Peyer's patch (tissue), 4 donors: Measurements from ENCODE around the gene ZNF318. TPM values are rescaled to one million over a fixed set of nuclear protein-coding genes. Genes with fewer than 3 reads are reported as not detected.
A peak's percentile ranks its signal among the peaks of the same experiment; 100 is the strongest.

Experiments
- DNase-seq, 3 donors: peaks; one replicate each; pipeline ENCODE4 v3.0.0-alpha.2; 2017 to 2019
- H3K27ac ChIP-seq, 4 donors: fragments of 200-600 bp; sonication (generic); one replicate each; pipeline ENCODE4 v1.5.1; 2016 to 2019
- H3K27me3 ChIP-seq, 2 donors: fragments of 200-600 bp; sonication (generic); one replicate each; pipeline ENCODE4 v1.5.1; 2019
- H3K36me3 ChIP-seq, 3 donors: fragments of 200-600 bp; sonication (generic); one replicate each; pipeline ENCODE4 v1.5.1; 2016 to 2019
- H3K4me1 ChIP-seq, 4 donors: fragments of 200-600 bp; sonication (generic); one replicate each; pipeline ENCODE4 v1.5.1; 2016 to 2019
- H3K4me3 ChIP-seq, 4 donors: fragments of 200-600 bp; sonication (generic); 1 replicate in 3 of 4; 2 replicates in 1 of 4; pipeline ENCODE4 v1.5.1; 2016 to 2019; ENCODE audit warnings: mild to moderate bottlenecking in 1 of 4
- H3K9me3 ChIP-seq, 4 donors: fragments of 200-600 bp; sonication (generic); one replicate each; pipeline ENCODE4 v1.5.1; 2016 to 2019; ENCODE audit warnings: mild to moderate bottlenecking in 1 of 4
- POLR2A ChIP-seq, 2 donors: fragments of 450-650 bp; IDR thresholded peaks; one replicate each; pipeline ENCODE4 v1.5.1; 2017; ENCODE audit warnings: antibody characterized with exemption in 2 of 2, mild to moderate bottlenecking in 2 of 2, moderate library complexity in 2 of 2
- total RNA-seq, 4 donors: library from RNA; depleted of rRNA; stranded (reverse); fragments of >200 nt; gene quantifications; one replicate each; pipeline ENCODE4 v1.1.0, GENCODE V29; 2016
- TF ChIP-seq, protein P1 (sequence below), 6 experiments: fragments of 450-650 bp in 4 of 6; fragments of 200-600 bp in 2 of 6; sonication (generic) in 1 of 6; IDR thresholded peaks; one replicate each; pipeline ENCODE4 v1.5.1; 2017 to 2019; ENCODE audit warnings: antibody characterized with exemption in 6 of 6, mild to moderate bottlenecking in 3 of 6, moderate library complexity in 1 of 6

Gene ZNF318
- total RNA-seq, 4 donors from 2014 or later, result 16.6 to 42.9 (median 24.5) TPM

DNA sequence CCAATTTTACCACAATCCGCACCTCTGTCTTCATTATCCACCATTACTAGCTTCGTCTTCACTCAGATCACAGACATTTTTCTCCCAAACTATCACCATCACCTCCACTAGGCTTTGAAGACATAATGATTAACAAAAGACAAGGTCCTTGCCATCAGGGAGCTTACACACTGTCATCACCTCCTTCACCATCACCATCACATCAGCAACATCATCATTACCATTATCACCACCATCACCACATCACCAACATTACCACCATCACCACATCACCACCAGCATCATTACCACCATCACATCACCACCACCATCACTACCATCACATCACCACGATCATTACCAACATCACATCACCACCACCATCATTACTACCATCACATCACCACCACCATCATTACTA, 75.7 kb downstream of the ZNF318 start:
- no peak for DNase-seq
- no peaks in the 10 kb centered on the region for H3K9me3 ChIP-seq
- H3K4me3 ChIP-seq, result no peak overlapping the region
- no peaks in the 10 kb centered on the region for H3K36me3 ChIP-seq
- H3K27ac ChIP-seq, result no peak overlapping the region
- H3K4me1 ChIP-seq, result peaks cover 0 to 7% (median 0%) of the 10 kb centered on the region in 4 donors
- TF ChIP-seq POLR2A (IDR thresholded peaks at IDR 0.05), result no peak
- TF ChIP-seq, protein P1, sequence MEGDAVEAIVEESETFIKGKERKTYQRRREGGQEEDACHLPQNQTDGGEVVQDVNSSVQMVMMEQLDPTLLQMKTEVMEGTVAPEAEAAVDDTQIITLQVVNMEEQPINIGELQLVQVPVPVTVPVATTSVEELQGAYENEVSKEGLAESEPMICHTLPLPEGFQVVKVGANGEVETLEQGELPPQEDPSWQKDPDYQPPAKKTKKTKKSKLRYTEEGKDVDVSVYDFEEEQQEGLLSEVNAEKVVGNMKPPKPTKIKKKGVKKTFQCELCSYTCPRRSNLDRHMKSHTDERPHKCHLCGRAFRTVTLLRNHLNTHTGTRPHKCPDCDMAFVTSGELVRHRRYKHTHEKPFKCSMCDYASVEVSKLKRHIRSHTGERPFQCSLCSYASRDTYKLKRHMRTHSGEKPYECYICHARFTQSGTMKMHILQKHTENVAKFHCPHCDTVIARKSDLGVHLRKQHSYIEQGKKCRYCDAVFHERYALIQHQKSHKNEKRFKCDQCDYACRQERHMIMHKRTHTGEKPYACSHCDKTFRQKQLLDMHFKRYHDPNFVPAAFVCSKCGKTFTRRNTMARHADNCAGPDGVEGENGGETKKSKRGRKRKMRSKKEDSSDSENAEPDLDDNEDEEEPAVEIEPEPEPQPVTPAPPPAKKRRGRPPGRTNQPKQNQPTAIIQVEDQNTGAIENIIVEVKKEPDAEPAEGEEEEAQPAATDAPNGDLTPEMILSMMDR (IDR thresholded peaks at IDR 0.05), result no peak
- no peaks in the 10 kb centered on the region for H3K27me3 ChIP-seq

DNA sequence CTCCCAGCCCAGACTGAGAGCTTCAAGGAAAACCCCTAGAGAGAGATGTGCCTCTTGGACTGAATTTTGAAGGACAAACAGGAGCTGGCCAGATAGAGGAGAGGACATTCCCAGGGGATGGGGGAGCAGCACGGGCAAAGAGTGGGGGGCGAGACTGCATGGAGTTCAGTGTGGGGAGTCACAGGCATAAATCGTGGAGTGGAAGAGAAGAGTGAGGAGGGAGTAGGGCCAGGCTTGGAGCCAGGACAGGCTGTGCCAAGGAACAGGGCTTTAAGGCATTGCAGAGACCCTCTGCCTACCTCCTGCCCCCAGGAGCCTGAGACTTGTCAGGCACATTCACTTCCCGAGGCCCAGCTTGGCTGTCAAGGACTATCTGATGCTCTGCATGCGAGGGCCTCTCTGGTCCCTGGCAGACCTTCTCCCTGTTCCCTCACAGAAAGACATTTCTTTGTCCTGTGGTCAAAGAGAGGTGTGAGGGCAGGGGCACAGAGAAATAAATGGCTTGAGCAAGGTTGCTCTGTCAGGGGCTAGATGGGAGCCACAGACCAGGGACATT, 76.6 kb downstream of the ZNF318 start:
- no peak for TF ChIP-seq POLR2A (IDR thresholded peaks at IDR 0.05)
- TF ChIP-seq, protein P1 (IDR thresholded peaks at IDR 0.05), result no peak
- H3K4me3 ChIP-seq, result no peak overlapping the region
- no peaks in the 10 kb centered on the region for H3K27me3 ChIP-seq
- peaks cover 0 to 11% (median 0%) of the 10 kb centered on the region in 4 donors for H3K4me1 ChIP-seq
- H3K9me3 ChIP-seq, result no peaks in the 10 kb centered on the region
- no peak overlapping the region for H3K27ac ChIP-seq
- H3K36me3 ChIP-seq, result no peaks in the 10 kb centered on the region
- peak in 1 of 3 donors; percentile 21 for DNase-seq

DNA sequence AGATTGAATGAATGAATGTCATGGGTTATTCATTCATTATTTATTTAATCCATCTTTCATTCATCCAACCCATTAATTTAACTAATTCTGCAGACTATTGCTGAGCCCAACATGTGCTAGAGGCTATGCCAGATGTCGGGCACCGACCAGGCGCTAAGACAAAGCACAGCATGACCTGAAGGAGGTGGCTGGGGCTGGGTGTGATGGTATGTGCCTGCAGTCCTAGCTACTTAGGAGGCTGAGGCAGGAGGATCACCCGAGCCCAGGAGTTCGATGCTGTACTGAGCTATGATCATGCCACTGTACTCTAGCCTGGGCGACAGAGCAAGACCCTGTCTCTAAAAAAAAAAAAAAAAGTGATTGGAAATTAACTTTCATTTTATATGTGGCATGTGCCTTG, 77.1 kb downstream of the ZNF318 start:
- peak in 1 of 3 donors; percentile 25 for DNase-seq
- Histone ChIP-seq H3K9me3 (no peaks in the 10 kb centered on the region), H3K4me1 (peaks cover 0 to 16% (median 0%) of the 10 kb centered on the region in 4 donors), H3K27me3 (no peaks in the 10 kb centered on the region), H3K4me3 (no peak overlapping the region), H3K36me3 (no peaks in the 10 kb centered on the region), H3K27ac (no peak overlapping the region)
- no peak for TF ChIP-seq POLR2A (IDR thresholded peaks at IDR 0.05)
- TF ChIP-seq, protein P1 (IDR thresholded peaks at IDR 0.05), result no peak

DNA sequence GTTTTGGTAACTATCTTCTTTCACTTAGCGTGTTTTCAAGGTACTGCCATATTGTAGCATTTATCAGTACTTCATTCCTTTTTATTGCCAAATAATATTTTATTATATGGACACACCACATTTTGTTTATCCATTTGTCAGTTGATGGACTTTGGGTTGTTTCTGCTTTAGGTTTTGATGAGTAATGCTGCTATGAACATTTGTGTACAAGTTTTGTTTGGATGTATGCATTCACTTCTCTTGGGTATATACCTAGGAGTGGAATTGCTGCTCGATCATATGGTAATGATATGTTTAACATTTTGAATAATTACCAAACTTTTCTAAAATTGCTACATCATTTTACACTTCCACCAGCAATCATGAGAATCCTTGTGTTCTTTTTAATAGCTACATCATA, 77.7 kb downstream of the ZNF318 start:
- H3K9me3 ChIP-seq, result no peaks in the 10 kb centered on the region
- H3K27ac ChIP-seq, result peak overlapping the region in 1 of 4 donors; percentile 72
- H3K4me1 ChIP-seq, result peaks cover 0 to 22% (median 0%) of the 10 kb centered on the region in 4 donors
- no peaks in the 10 kb centered on the region for H3K27me3 ChIP-seq
- H3K36me3 ChIP-seq, result no peaks in the 10 kb centered on the region
- H3K4me3 ChIP-seq, result no peak overlapping the region
- DNase-seq, result no peak
- TF ChIP-seq, protein P1 (IDR thresholded peaks at IDR 0.05), result no peak
- TF ChIP-seq POLR2A (IDR thresholded peaks at IDR 0.05), result no peak

DNA sequence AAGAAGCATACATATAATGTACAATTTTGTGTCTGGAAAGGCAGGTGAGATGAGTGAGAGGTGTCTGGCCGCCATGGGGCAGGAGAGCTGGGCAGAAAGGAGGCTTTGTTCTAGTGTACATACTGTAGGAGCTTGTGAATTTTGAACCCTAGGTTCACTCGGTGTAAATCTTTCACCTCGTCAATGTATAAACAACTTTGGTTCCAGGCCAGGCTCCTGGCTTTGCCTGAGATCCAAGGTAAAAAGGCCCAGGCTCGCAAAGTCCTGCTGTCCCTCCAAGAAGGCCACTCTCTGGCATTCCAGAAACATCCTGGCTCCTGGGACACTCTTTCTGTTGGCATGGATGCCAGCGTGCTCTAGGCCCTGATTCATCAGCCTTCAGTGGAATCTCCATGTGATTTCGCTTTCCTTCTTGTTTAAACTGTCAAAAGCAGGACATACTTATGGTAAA, 78.5 kb downstream of the ZNF318 start:
- peak in 1 of 3 donors; percentile 48 for DNase-seq
- Histone ChIP-seq H3K27me3 (no peaks in the 10 kb centered on the region), H3K9me3 (no peaks in the 10 kb centered on the region), H3K4me3 (no peak overlapping the region), H3K36me3 (no peaks in the 10 kb centered on the region), H3K4me1 (peaks cover 0 to 22% (median 0%) of the 10 kb centered on the region in 4 donors), H3K27ac (peak overlapping the region in 2 of 4 donors; percentile 57 to 72)
- TF ChIP-seq, protein P1 (IDR thresholded peaks at IDR 0.05), result peak in 2 of 6 experiments; percentile 3 to 20
- TF ChIP-seq POLR2A (IDR thresholded peaks at IDR 0.05), result no peak
